Smooth muscle cell (in vitro differentiated cells): ENCODE results near the gene ABCB6. TPM values are rescaled to one million over a fixed set of nuclear protein-coding genes. Genes with fewer than 3 reads are reported as not detected.

ENCODE experiments used
- DNase-seq: peaks from one replicate; lab custom pipeline; 2025; ENCODE audit not compliant: unreplicated experiment; lab: John Stamatoyannopoulos, UW
- H2AFZ ChIP-seq: fragments of 200-600 bp; sonication (generic); 2 replicates; pipeline ENCODE4 v1.6.0; 2016; ENCODE audit warnings: antibody characterized with exemption, low read depth, mild to moderate bottlenecking
- H3F3A ChIP-seq: fragments of 200-600 bp; sonication (generic); 2 replicates; pipeline ENCODE4 v1.6.0; 2017; ENCODE audit warnings: antibody characterized with exemption, low read depth
- H3K27ac ChIP-seq: fragments of 200-600 bp; sonication (generic); 2 replicates; pipeline ENCODE4 v1.5.1; 2016; ENCODE audit warnings: low read depth, mild to moderate bottlenecking
- H3K27me3 ChIP-seq: fragments of 200-600 bp; sonication (generic); 2 replicates; pipeline ENCODE4 v1.6.1; 2016; ENCODE audit warnings: low read depth, mild to moderate bottlenecking
- H3K36me3 ChIP-seq: fragments of 200-600 bp; sonication (generic); 2 replicates; pipeline ENCODE4 v1.5.1; 2016; ENCODE audit warnings: low read depth
- H3K4me1 ChIP-seq: fragments of 200-600 bp; sonication (generic); 2 replicates; pipeline ENCODE4 v1.5.1; 2016; ENCODE audit warnings: low read depth
- H3K4me2 ChIP-seq: fragments of 200-600 bp; sonication (generic); 2 replicates; pipeline ENCODE4 v1.6.0; 2016; ENCODE audit warnings: mild to moderate bottlenecking
- H3K4me3 ChIP-seq: fragments of 200-600 bp; sonication (generic); 2 replicates; pipeline ENCODE4 v1.5.1; 2016; ENCODE audit warnings: mild to moderate bottlenecking
- H3K79me2 ChIP-seq: fragments of 200-600 bp; sonication (generic); 2 replicates; pipeline ENCODE4 v1.6.0; 2016; ENCODE audit warnings: low read depth, mild to moderate bottlenecking
- H3K9ac ChIP-seq: fragments of 200-600 bp; sonication (generic); 2 replicates; pipeline ENCODE4 v1.6.0; 2016; ENCODE audit warnings: low read depth
- H3K9me3 ChIP-seq: fragments of 200-600 bp; sonication (generic); replicated peaks from 2 replicates; pipeline ENCODE4 v1.5.1; 2016; ENCODE audit warnings: low read depth
- H4K20me1 ChIP-seq: fragments of 200-600 bp; sonication (generic); 2 replicates; pipeline ENCODE4 v1.6.0; 2016; ENCODE audit warnings: low read depth
- CTCF ChIP-seq: fragments of 200-600 bp; sonication (generic); IDR thresholded peaks from 2 replicates; pipeline ENCODE4 v1.5.1; 2017; ENCODE audit warnings: borderline replicate concordance, mild to moderate bottlenecking, antibody characterized with exemption; ENCODE audit not compliant: insufficient read depth, poor library complexity, severe bottlenecking
- WGBS: methylation state at CpG from one replicate; pipeline ENCODE4 v1.1.7; 2016; ENCODE audit warnings: low lambda C conversion rate; 5-methylcytosine and 5-hydroxymethylcytosine counted together
- polyA plus RNA-seq: library from polyadenylated mRNA; unstranded; fragments of >200 nt; fragmentation: Nextera tagmentation; extraction: Ambion mirVana; gene quantifications from 2 replicates; pipeline ENCODE4 v1.2.1, GENCODE V29; 2016
- total RNA-seq: library from RNA; depleted of rRNA; stranded (reverse); fragments of >200 nt; gene quantifications from 2 replicates; pipeline ENCODE4 v1.2.3, GENCODE V29; 2014

ABCB6 gene
- total and polyA plus RNA-seq, 2 experiments from 2014 or later = 18.2 to 41.3 TPM

- 45% methylated on average over 7 of the region's 7 CpGs for WGBS
- no peak overlapping the region for H2AFZ ChIP-seq
- H3K27ac ChIP-seq = peak overlapping the region; percentile 89
- H3F3A ChIP-seq = peaks cover 12% of the 10 kb centered on the region
- H3K4me1 ChIP-seq = peaks cover 22% of the 10 kb centered on the region
- H3K4me2 ChIP-seq = peak overlapping the region; percentile 58
- H3K4me3 ChIP-seq = no peak overlapping the region
- H4K20me1 ChIP-seq = no peaks in the 10 kb centered on the region
- H3K9me3 ChIP-seq = no peaks in the 10 kb centered on the region
- H3K27me3 ChIP-seq = peaks cover 29% of the 10 kb centered on the region
- TF ChIP-seq CTCF = no peak
- H3K9ac ChIP-seq = no peak overlapping the region
- DNase-seq = no peak
- peaks cover 13% of the 10 kb centered on the region for H3K79me2 ChIP-seq
- no peaks in the 10 kb centered on the region for H3K36me3 ChIP-seq
These were observed 30.6 kb upstream of the ABCB6 start for GRCh38 chr2:219249203-219249980.

GRCh38 chr2:219248845-219249202 is 30.1 kb upstream of the ABCB6 start:
- Histone ChIP-seq H4K20me1 (no peaks in the 10 kb centered on the region), H3K79me2 (peaks cover 13% of the 10 kb centered on the region), H3K9me3 (no peaks in the 10 kb centered on the region), H3K36me3 (no peaks in the 10 kb centered on the region), H3K4me1 (peaks cover 20% of the 10 kb centered on the region), H3K9ac (no peak overlapping the region), H3K27me3 (peaks cover 23% of the 10 kb centered on the region), H3K4me3 (no peak overlapping the region), H3K4me2 (peak overlapping the region; percentile 58), H3K27ac (peak overlapping the region; percentile 89), H2AFZ (no peak overlapping the region), H3F3A (peaks cover 12% of the 10 kb centered on the region)
- 87% methylated on average over 2 of the region's 2 CpGs for WGBS
- TF ChIP-seq CTCF = no peak
- DNase-seq = no peak

- WGBS = 95% methylated on average over 17 of the region's 17 CpGs
- Histone ChIP-seq H2AFZ (no peak overlapping the region), H3K27ac (peak overlapping the region; percentile 89), H4K20me1 (no peaks in the 10 kb centered on the region), H3K4me3 (no peak overlapping the region), H3K4me1 (peaks cover 13% of the 10 kb centered on the region), H3K9ac (no peak overlapping the region), H3K36me3 (no peaks in the 10 kb centered on the region), H3K27me3 (peaks cover 14% of the 10 kb centered on the region), H3K9me3 (no peaks in the 10 kb centered on the region), H3F3A (peaks cover 12% of the 10 kb centered on the region), H3K79me2 (peaks cover 13% of the 10 kb centered on the region), H3K4me2 (no peak overlapping the region)
- DNase-seq = no peak
- TF ChIP-seq CTCF = no peak
These were observed 29.2 kb upstream of the ABCB6 start for GRCh38 chr2:219247678-219248642.
